Measurements from ENCODE around the gene QRICH2. TPM values are rescaled to one million over a fixed set of nuclear protein-coding genes. Genes with fewer than 3 reads are reported as not detected.

Gene QRICH2
- total and polyA plus RNA-seq, 9 of the 15 experiments (the other 6 are each of a cell fraction or from before 2014, with no cell fraction given), result 0.03 to 1.6 (median 0.81) TPM

GRCh38 chr17:76353599-76354316 is 45.7 kb upstream of the QRICH2 start, which contains the start of gene PRPSAP1 (continued):
- TF ChIP-seq RREB1 (CRISPR knock-in tag; IDR thresholded peaks at IDR 0.05) (no peak; the same call in 1 of the 2 replicates), KDM4B (IDR thresholded peaks at IDR 0.05; ENCODE audit: borderline replicate concordance in 2 of 2, low read depth in 1 of 2) (no peak), ZNF644 (tag; IDR thresholded peaks at IDR 0.05; ENCODE audit: low read depth) (peak; percentile 93), CTBP1 (IDR thresholded peaks at IDR 0.05; ENCODE audit: borderline replicate concordance) (peak; percentile 91), JUND (IDR thresholded peaks at IDR 0.05; ENCODE audit: borderline replicate concordance, low read depth, low read length) (no peak), JUND (tag; IDR thresholded peaks at IDR 0.05; ENCODE audit: borderline replicate concordance, low read depth, low read length) (no peak; the same call in 2 of the 3 replicates), HDAC1 (IDR thresholded peaks at IDR 0.05) (peak in 1 of 2 experiments; percentile 72; a peak in 2 of 4 replicates), ZEB2 (IDR thresholded peaks at IDR 0.05) (no peak), TOE1 (IDR thresholded peaks at IDR 0.05; ENCODE audit: borderline replicate concordance) (peak; percentile 85), TOE1 (CRISPR knock-in tag; IDR thresholded peaks at IDR 0.05; ENCODE audit: borderline replicate concordance, low read depth) (no peak), CBX5 (IDR thresholded peaks at IDR 0.05; ENCODE audit: borderline replicate concordance, low read depth) (no peak), CTCFL (IDR thresholded peaks at IDR 0.05; ENCODE audit: borderline replicate concordance, insufficient read depth, low read depth, low read length, poor library complexity, severe bottlenecking) (no peak), JUNB (CRISPR knock-in tag; conservative IDR thresholded peaks at IDR 0.05) (no peak), NCOR1 (IDR thresholded peaks at IDR 0.05) (no peak), TCF15 (CRISPR knock-in tag; IDR thresholded peaks at IDR 0.05) (no peak), RAD21 (CRISPR knock-in tag; conservative IDR thresholded peaks at IDR 0.05 in 1 of 2, IDR thresholded peaks at IDR 0.05 in 1 of 2) (no peak), BHLHE40 (IDR thresholded peaks at IDR 0.05; ENCODE audit: low read length) (peak; percentile 62), EHMT2 (IDR thresholded peaks at IDR 0.05) (no peak), CHD2 (IDR thresholded peaks at IDR 0.05; ENCODE audit: low read depth, low read length) (no peak), MTA1 (IDR thresholded peaks at IDR 0.05; ENCODE audit: borderline replicate concordance) (0 out of 2 replicates have a peak, but pooled peaks have one; percentile 33)

All from K562 (cell line).